OCI-LY3 (cell line): ENCODE data around the gene CFAP410.
"Not testable (repeated sequence)": the region's sequence is repeated elsewhere in the genome, so short reads cannot be mapped to it uniquely, and the experiment has no call there.

Experiments
- H2AFZ ChIP-seq: fragments of 200-600, 300-600 bp; shearing (Covaris generic); 2 replicates; pipeline ENCODE4 v1.6.0; 2014; ENCODE audit warnings: antibody characterized with exemption, low read depth, low read length
- H3K27ac ChIP-seq: fragments of 200-600, 300-600 bp; sonication (generic); 2 replicates; pipeline ENCODE4 v1.5.1; 2014; ENCODE audit warnings: mild to moderate bottlenecking, low read length, moderate library complexity, mixed read lengths
- H3K27me3 ChIP-seq: fragments of 200-600, 300-600 bp; sonication (generic); 2 replicates; pipeline ENCODE4 v1.6.1; 2014; ENCODE audit warnings: low read depth, low read length, mixed read lengths
- H3K36me3 ChIP-seq: fragments of 200-600, 300-600 bp; sonication (generic); replicated peaks from 2 replicates; pipeline ENCODE3; 2014; ENCODE audit warnings: low read depth, low read length, mixed read lengths
- H3K4me1 ChIP-seq: fragments of 300-600, 200-600 bp; sonication (generic); 2 replicates; pipeline ENCODE4 v1.6.1; 2014; ENCODE audit warnings: low read length, mixed read lengths
- H3K4me2 ChIP-seq: fragments of 200-600, 300-600 bp; sonication (generic); 2 replicates; pipeline ENCODE4 v1.6.1; 2014; ENCODE audit warnings: low read length, mixed read lengths
- H3K4me3 ChIP-seq: fragments of 300-600, 200-600 bp; sonication (generic); 2 replicates; pipeline ENCODE4 v1.5.1; 2014; ENCODE audit warnings: antibody characterized with exemption, mild to moderate bottlenecking, low read length, moderate library complexity
- H3K79me2 ChIP-seq: fragments of 300-600, 200-600 bp; shearing (Covaris generic); 2 replicates; pipeline ENCODE4 v1.6.1; 2014; ENCODE audit warnings: mild to moderate bottlenecking, low read length, mixed read lengths
- H3K9ac ChIP-seq: fragments of 300-600, 200-600 bp; shearing (Covaris generic); 2 replicates; pipeline ENCODE4 v1.6.0; 2014; ENCODE audit warnings: mild to moderate bottlenecking, low read length, moderate library complexity
- H3K9me3 ChIP-seq: fragments of 200-600, 300-600 bp; shearing (Covaris generic); 2 replicates; pipeline ENCODE4 v1.6.1; 2014; ENCODE audit warnings: low read length, mixed read lengths; ENCODE audit not compliant: insufficient read depth
- H4K20me1 ChIP-seq: fragments of 200-600, 300-600 bp; sonication (generic); 2 replicates; pipeline ENCODE4 v1.6.1; 2016; ENCODE audit warnings: low read length, mixed read lengths; ENCODE audit not compliant: insufficient read depth
- CTCF ChIP-seq: fragments of 200-600, 300-600 bp; sonication (generic); IDR thresholded peaks from 2 replicates; pipeline ENCODE4 v1.5.1; 2014; ENCODE audit warnings: antibody characterized with exemption, low read length, low read depth
- EZH2phosphoT487 ChIP-seq: fragments of 200-600 bp; shearing (Covaris generic); IDR thresholded peaks from 2 replicates; pipeline ENCODE4 v1.6.1; 2018; ENCODE audit warnings: antibody characterized with exemption, mixed run types, low read depth

CFAP410 gene

DNA sequence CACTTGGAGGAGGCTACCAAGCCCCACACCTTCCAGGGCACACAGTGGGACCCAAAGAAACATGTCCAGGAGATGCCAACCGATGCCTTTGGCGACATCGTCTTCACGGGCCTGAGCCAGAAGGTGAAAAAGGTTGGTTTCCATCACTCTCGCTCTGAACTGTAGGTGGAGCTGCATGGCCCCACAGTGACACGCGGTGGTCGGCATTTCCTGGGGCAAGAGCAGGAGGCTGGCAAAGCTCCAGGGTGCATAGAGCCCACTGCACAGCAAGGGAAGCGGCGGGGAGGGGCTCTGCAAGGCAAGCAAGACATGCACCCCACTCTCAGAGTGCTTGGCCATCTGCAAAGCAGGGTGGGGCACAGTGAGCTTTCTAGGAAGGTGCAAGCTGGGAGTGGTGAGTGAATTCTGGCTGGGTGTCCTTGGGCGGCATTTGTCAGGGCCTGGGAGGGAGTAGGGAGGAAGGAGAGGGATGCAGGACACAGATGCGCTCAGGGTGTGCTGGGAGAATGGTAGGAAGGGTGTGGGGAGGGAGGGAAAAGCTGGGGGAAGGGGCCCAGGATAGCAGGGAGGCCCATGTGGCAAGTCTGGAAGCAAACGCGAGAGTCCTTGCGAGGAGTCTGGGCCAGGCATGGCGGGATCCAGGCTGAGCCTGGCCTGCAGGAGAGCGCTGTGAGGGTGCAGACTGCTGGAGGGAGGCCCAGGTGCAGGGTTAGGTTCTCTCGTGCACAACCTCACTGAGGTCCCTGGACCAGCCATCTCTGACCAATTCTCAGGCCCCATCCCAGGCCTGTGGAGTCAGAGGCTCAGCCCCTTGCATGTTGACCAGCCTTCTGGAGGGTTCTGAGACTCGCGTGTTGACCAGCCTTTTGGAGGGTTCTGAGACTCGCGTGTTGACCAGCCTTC is 25.2 kb upstream of the CFAP410 start:
- Histone ChIP-seq H2AFZ (no peak overlapping the region), H3K4me1 (no peaks in the 10 kb centered on the region), H3K36me3 (peaks cover 17% of the 10 kb centered on the region), H3K9me3 (peaks cover 3% of the 10 kb centered on the region; the same call in 1 of the 2 replicates), H3K27me3 (no peaks in the 10 kb centered on the region), H3K79me2 (peaks cover 3% of the 10 kb centered on the region; the same call in 1 of the 2 replicates), H3K9ac (no peak overlapping the region), H3K27ac (no peak overlapping the region), H4K20me1 (no peaks in the 10 kb centered on the region), H3K4me3 (no peak overlapping the region), H3K4me2 (no peak overlapping the region)
- TF ChIP-seq CTCF (no peak), EZH2phosphoT487 (no peak)

- Histone ChIP-seq H3K27me3 (no peaks in the 10 kb centered on the region), H3K79me2 (peaks cover 6% of the 10 kb centered on the region), H4K20me1 (no peaks in the 10 kb centered on the region), H3K27ac (no peak overlapping the region), H2AFZ (no peak overlapping the region), H3K4me1 (peaks cover 3% of the 10 kb centered on the region; the same call in 1 of the 2 replicates), H3K9ac (no peak overlapping the region), H3K4me2 (no peak overlapping the region), H3K9me3 (peaks cover 3% of the 10 kb centered on the region; the same call in 1 of the 2 replicates), H3K36me3 (peaks cover 21% of the 10 kb centered on the region), H3K4me3 (no peak overlapping the region)
- TF ChIP-seq CTCF = no peak
- TF ChIP-seq EZH2phosphoT487 = no peak
These were observed 24.1 kb upstream of the CFAP410 start for GRCh38 chr21:44363278-44363677.

- H3K79me2 ChIP-seq = peaks cover 20% of the 10 kb centered on the region
- H3K4me2 ChIP-seq, H3K9me3 ChIP-seq, H3K9ac ChIP-seq, H3K27me3 ChIP-seq, H3K27ac ChIP-seq, H3K4me3 ChIP-seq, H4K20me1 ChIP-seq, H2AFZ ChIP-seq: not testable (repeated sequence)
- H3K36me3 ChIP-seq = peaks cover 35% of the 10 kb centered on the region
- H3K4me1 ChIP-seq = peaks cover 12% of the 10 kb centered on the region
These were observed 22.7 kb upstream of the CFAP410 start for GRCh38 chr21:44361903-44362302.

DNA sequence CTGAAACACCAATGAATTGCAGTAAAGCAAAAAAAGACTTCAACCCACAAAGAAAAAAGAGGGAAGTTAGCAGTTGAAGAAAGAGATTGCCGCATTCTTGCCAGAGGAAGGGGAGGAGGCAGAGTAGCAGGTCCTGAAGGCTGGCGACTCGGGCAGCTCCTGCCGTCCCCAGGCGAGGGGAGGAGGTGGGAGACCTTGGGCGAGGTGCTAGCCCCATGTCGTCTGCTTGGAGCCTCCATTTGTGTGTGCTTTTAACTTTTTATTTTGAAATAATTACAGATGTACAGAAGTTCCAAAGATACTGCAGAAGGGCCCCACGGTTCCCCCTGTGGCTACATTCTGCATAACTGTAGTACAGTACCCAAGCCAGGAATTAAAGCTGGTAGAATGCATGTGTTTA is 21.0 kb upstream of the CFAP410 start:
- Histone ChIP-seq H3K36me3 (peaks cover 39% of the 10 kb centered on the region), H3K4me1 (peaks cover 30% of the 10 kb centered on the region), H3K4me3 (no peak overlapping the region), H3K4me2 (no peak overlapping the region), H3K9me3 (peaks cover 3% of the 10 kb centered on the region; the same call in 1 of the 2 replicates), H4K20me1 (no peaks in the 10 kb centered on the region), H2AFZ (no peak overlapping the region), H3K79me2 (peaks cover 26% of the 10 kb centered on the region), H3K27me3 (no peaks in the 10 kb centered on the region), H3K9ac (no peak overlapping the region), H3K27ac (no peak overlapping the region)
- TF ChIP-seq EZH2phosphoT487 (no peak), CTCF (no peak)
